LoVo (cell line): ENCODE data around the gene ZNF184.

Experiments used
- DNase-seq: peaks from one replicate; pipeline ENCODE4 v3.0.0-alpha.2; 2016; ENCODE audit warnings: low spot score

ZNF184 gene

GRCh38 chr6:27472617-27473400 lies at the start of gene ZNF184:
ZNF184 (minus strand) TSS chr6:27473105; CDS start chr6:27472294, 811 bp downstream.
- DNase-seq = peak; percentile 98

DNA sequence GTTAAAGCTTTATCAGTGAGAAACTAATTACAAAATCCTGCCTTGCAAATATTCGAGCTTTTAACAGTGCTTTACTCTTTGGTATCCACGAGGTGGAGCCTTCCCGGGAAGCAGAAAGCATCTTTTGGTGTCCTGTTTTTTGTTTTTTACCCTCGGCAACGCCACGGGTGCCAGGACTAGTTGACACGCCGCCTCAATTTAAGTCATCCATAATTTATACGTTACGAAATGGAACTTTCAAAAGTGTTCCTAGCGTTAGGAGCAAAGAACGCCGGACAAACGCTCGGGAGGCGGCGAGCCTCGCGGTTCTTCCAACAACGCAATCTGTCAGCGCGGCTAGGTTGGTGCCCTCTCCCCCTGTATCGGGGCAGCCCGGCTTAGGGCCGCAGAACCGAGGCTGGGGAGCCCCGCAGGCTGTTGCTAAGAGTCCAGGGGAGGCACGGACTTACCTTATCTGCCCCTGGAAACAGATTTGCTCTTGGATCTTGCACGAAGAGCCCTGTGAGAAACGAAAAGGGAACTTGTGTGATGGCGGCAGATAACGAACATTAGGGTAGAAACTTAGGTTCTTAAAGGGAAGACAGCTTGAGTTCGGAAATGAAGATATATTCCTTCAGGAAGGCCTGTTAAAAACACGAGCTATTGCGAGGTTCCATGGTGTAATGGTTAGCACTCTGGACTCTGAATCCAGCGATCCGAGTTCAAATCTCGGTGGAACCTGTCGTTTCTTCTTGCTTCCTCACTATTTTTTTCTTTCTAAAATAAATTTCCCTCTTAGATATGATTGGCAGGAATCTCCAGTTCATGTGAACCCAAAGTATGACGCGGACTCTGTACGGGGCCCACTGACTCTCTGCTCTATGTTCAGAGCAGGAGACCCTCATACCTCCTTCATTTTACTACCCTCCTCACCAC lies 46.2 kb upstream of the ZNF184 start:
- peak; percentile 79 for DNase-seq

GRCh38 chr6:27517928-27518787 lies 45.3 kb upstream of the ZNF184 start:
- DNase-seq = peak; percentile 42

DNA sequence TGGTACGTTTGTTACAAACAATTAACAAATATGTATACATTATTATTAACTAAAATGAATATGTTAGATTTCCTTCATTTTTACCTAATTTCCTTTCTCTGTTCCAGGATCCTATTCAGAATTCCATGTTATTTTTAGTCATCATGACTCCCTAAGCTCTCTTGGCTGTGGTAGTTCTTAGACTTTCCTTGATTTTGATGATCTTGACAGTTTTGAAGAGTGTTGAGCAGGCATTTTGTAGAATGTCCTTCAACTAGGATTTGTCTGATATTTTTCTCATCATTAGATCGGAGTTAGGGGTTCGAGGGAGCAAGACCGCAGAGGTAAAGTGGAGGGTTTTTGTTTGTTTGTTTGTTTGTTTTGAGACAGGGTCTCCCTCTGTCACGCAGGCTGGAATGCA lies 44.3 kb upstream of the ZNF184 start:
- DNase-seq = no peak

- no peak for DNase-seq
Measured at GRCh38 chr6:27514906-27515495, 42.1 kb upstream of the ZNF184 start.

DNA sequence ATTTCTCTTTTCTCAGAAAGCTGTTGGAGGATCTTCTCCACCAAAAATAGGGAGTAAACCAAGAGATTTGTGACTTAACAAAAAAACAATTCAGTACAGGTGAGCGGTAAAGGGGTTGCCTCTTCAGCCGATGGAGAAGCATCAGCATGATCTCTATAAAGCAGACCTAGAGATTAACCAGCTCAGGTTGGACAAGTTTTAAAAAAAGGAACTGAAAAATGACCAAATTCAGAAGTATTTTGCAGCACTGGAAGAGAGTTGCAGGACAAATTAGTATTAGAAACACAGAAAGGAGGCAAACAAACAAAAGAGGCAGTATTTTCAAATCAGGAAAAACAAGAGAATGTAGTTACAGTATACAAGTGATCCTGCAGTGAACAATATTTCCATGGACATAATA lies 39.6 kb upstream of the ZNF184 start:
- DNase-seq = no peak

GRCh38 chr6:27507041-27507956 lies 34.4 kb upstream of the ZNF184 start:
- no peak for DNase-seq

DNA sequence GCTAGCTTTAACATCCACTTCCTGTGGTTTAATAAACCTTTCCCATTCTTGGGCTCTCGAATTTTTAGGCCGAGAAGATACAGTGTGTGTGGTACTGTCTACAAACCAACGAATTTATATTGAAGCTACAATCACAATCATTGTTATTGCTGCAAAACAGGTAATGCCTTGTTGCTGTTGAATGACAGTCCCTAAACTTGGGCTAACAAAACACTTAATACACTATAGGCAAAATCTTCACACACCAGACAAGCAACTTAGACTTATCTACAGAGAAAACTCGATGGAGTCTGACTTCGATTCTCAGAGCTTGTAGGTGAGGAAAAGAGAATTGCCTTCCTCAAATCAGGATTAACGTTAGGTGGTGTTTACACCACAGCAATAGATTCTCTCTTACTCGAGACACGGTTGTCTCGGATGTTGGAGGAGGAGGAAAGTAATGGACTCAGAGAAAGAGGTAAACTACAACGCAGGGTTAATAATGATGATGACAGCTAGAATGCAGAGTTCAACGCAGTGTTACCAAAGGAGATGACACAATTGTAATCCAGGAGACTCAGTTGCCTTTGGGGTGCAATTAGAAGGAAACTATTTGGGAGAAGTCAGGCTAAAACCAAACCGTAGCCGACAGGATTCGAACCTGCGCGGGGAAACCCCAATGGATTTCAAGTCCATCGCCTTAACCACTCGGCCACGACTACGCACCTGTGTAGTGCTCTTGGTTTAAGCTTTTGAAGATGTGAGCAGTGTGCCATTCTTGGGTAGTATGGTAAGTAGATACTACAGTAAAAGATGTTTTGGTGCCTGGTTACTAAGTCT lies 32.5 kb upstream of the ZNF184 start:
- no peak for DNase-seq

- peak; percentile 62 for DNase-seq
Measured at GRCh38 chr6:27503436-27504030, 30.6 kb upstream of the ZNF184 start.

DNA sequence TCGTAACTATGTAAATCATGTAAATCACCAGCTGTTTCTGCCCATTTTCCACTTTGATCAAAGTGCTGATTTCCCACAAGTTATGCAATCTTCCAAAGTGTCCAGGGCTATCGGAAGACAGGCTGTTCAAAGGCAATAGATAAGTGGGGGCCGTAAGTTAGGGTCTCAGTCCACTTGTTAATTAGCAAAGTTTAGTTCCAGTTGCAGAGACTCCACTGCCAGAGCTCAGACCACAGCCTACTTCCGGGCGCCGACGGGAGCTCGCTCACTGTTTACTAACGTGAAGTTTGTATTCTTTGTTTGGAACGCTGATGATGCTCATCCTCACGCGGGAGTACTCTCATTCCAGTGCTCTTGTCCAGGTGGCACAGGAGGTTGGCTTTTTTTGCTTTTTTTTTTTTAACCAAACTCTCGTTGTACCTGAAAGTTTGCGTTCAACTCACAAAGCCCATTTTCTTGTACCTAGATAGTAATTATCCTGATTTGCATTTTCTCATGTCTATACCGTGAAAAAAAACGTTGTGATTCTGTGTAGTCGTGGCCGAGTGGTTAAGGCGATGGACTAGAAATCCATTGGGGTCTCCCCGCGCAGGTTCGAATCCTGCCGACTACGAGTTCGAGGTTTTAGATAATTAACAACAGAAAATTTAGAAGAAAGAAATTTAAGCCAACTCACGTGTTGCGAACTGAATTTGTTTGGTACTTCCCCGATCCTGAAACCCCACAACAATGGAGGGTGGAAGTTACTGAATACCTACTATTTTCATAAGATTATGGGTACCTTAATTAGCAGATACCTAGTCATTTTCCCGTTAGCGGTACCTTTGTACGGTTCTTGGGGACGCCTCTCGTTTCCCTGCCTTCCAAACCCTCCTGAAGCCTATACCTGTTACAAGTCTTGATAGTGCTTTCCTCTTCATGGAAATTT lies 29.9 kb upstream of the ZNF184 start:
- peak; percentile 76 for DNase-seq

- no peak for DNase-seq
Measured at GRCh38 chr6:27501187-27501586, 28.3 kb upstream of the ZNF184 start.

DNA sequence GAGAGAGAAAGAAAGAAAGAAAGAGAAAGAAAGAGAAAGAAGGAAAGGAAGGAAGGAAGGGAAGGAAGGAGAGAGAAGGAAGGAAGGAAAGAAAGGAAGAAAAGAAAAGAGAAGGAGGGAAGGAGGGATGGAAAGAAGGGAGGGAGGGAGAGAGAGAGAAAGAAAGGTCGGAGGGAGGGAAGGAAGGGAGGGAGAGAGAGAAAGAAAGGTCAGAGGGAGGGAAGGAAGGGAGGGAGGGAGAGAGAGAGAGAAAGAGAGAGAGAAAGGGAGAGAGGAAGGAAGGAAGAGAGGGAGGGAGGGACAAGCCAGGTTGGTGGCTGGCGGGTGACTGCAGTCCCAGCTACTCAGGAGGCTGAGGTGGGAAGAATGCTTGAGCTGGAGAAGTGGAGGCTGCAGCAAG lies 27.3 kb upstream of the ZNF184 start:
- no peak for DNase-seq

DNA sequence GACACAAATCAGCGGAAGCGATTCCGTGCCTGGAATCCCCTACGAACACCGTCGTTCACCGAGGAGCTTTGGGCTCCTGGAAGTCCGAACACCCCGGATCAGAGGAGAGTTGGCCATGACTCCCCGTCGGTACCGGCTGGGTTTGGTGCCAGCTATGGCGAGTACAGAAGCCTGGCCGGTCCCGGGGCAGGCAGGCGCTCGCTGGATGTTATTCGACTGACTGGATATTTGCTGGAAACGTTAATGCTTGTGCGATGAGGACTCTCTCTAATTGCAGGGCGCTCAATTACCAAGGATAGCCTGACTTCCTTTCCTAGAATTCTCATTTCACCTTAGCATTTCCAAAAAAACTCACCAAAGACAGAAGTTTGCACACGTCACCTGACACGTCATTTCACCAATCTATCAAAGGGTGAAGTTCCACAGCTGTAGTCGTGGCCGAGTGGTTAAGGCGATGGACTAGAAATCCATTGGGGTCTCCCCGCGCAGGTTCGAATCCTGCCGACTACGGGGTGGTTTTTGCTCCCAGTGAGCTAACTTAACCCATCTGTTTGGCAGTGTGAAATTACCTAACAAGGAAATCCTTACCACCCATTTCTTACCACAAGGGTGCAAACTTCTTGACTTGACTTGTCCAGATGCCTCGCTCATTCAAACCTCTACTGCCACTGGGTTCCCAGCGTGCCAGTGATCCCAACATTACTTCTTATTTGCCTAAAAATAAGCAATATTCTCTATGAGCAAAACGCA lies 22.7 kb upstream of the ZNF184 start:
- peak; percentile 42 for DNase-seq

GRCh38 chr6:27494987-27495385 lies 22.1 kb upstream of the ZNF184 start:
- DNase-seq = no peak

DNA sequence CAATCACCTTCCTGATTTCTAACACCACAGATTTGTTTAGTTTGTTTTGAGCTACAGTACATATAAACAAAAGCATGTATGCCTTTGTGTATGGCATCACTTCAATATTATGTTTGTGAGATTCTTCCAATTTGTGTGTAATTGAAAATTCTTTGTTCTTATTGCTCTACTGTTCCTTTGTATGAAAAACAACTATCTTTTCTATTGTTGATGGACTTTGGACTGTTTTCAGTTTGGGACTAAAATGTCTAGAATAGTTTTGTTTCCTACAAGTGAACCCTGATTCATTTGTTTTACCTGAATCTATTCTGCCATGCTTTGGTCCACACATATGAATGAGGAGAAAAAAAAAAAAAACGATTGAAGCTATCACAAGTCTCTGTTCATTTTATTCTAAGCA lies 21.2 kb upstream of the ZNF184 start:
- no peak for DNase-seq

DNA sequence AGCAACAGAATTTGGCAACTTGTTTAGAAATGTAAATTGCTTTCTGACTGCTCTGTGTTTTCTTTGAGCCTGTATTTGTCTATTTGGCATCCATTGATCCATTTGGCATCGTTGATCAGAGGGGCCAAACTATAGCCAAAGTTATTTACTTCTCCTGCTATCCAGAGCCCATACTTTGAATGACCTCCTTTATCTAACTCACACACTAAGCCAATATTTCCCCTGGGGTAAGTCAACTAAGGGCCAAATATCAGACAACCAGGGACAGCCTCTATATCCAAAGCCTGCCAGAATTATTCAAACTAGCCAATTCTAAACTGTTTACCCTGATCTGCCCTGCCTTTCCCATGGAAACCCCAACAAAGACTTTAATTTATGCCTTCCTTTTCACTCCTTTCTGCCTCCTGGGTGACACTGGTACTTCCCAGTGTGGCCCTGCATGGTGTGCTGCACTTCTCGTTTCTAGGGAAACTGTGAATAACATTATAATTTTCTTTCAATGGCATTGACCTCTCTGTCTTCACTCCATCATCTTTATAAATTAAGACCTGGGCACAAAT lies 19.8 kb upstream of the ZNF184 start:
- DNase-seq = no peak
